ENCODE measurements around the gene S100A12. TPM values are rescaled to one million over a fixed set of nuclear protein-coding genes. Genes with fewer than 3 reads are reported as not detected.

S100A12 gene
- total RNA-seq, 2 experiments from 2014 or later: not detected

- no peaks in the 10 kb centered on the region for H3K4me1 ChIP-seq (ENCODE audit: insufficient read depth, low read length, poor library complexity, severe bottlenecking)
- ChIA-PET POLR2A (no interaction called here), CTCF (ENCODE audit: unreplicated experiment) (no interaction called here)
- no peaks in the 10 kb centered on the region for H3K9me2 ChIP-seq (ENCODE audit: insufficient read depth, low read length)
- no peaks in the 10 kb centered on the region for H3K36me3 ChIP-seq (ENCODE audit: insufficient read depth, low read length)
- H4K20me1 ChIP-seq (ENCODE audit: insufficient read depth, low read length): no peaks in the 10 kb centered on the region
- no TSS peak for BruUV-seq (replicated peaks)
- no peaks in the 10 kb centered on the region for H3K9me3 ChIP-seq (ENCODE audit: low read length)
- intact Hi-C loops (cut with micrococcal nuclease; ENCODE audit: unreplicated experiment): no loop called here
- H3K4me2 ChIP-seq (ENCODE audit: low read length): no peak overlapping the region
- no peak overlapping the region for H3K27ac ChIP-seq (ENCODE audit: low read depth, low read length, poor library complexity, severe bottlenecking)
- no peak for DNase-seq (ENCODE audit: low spot score)
- no peak overlapping the region for H2AFZ ChIP-seq (ENCODE audit: low read length)
- no peak for TF ChIP-seq EZH2phosphoT487 (IDR thresholded peaks at IDR 0.05; ENCODE audit: borderline replicate concordance, low read depth, low read length)
- TF ChIP-seq CTCF (conservative IDR thresholded peaks at IDR 0.05; ENCODE audit: low read length): no peak
- no peaks in the 10 kb centered on the region for H3K79me2 ChIP-seq (ENCODE audit: insufficient read depth, low read depth, low read length)
- H3K4me3 ChIP-seq (ENCODE audit: low read depth, low read length, poor library complexity, severe bottlenecking): no peak overlapping the region
These were observed 14.8 kb upstream of the S100A12 start for GRCh38 chr1:153389973-153390879.

- no peak overlapping the region for H3K27ac ChIP-seq (ENCODE audit: low read depth, low read length, poor library complexity, severe bottlenecking)
These were observed 14.0 kb upstream of the S100A12 start for GRCh38 chr1:153389401-153389800.

More at GRCh38 chr1:153389401-153389800, 14.0 kb upstream of the S100A12 start:
- CTCF ChIA-PET (ENCODE audit: unreplicated experiment): no interaction called here
- no peak for TF ChIP-seq CTCF (conservative IDR thresholded peaks at IDR 0.05; ENCODE audit: low read length)
- TF ChIP-seq EZH2phosphoT487 (IDR thresholded peaks at IDR 0.05; ENCODE audit: borderline replicate concordance, low read depth, low read length): no peak
- Histone ChIP-seq H3K79me2 (ENCODE audit: insufficient read depth, low read depth, low read length) (no peaks in the 10 kb centered on the region), H3K4me3 (ENCODE audit: low read depth, low read length, poor library complexity, severe bottlenecking) (no peak overlapping the region), H3K9me3 (ENCODE audit: low read length) (no peaks in the 10 kb centered on the region), H2AFZ (ENCODE audit: low read length) (no peak overlapping the region), H3K9me2 (ENCODE audit: insufficient read depth, low read length) (no peaks in the 10 kb centered on the region), H3K4me2 (ENCODE audit: low read length) (no peak overlapping the region), H3K36me3 (ENCODE audit: insufficient read depth, low read length) (no peaks in the 10 kb centered on the region), H4K20me1 (ENCODE audit: insufficient read depth, low read length) (no peaks in the 10 kb centered on the region), H3K4me1 (ENCODE audit: insufficient read depth, low read length, poor library complexity, severe bottlenecking) (no peaks in the 10 kb centered on the region)
- no TSS peak for BruUV-seq (replicated peaks)
- intact Hi-C loops (cut with micrococcal nuclease; ENCODE audit: unreplicated experiment): no loop called here
- POLR2A ChIA-PET: no interaction called here
- no peak for DNase-seq (ENCODE audit: low spot score)

Data from OCI-LY7 (cell line).